ENCODE measurements around the gene BEST2.

DNA sequence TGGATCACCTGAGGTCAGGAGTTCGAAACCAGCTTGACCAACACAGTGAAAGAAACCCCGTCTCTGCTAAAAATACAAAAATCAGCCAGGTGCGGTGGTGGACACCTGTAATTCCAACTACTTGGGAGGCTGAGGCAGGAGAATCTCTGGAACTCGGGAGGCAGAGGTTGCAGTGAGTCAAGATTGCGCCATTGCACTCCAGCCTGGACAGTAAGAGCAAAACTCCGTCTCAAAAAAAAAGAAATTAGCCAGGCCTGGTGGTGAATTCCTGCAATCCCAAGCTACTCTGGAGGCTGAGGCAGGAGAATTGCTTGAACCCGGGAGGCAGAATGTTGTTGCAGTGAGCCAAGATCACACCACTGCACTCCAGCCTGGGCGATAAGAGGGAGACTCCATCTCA, 43.0 kb upstream of the BEST2 start:
- TF ChIP-seq, protein P1, sequence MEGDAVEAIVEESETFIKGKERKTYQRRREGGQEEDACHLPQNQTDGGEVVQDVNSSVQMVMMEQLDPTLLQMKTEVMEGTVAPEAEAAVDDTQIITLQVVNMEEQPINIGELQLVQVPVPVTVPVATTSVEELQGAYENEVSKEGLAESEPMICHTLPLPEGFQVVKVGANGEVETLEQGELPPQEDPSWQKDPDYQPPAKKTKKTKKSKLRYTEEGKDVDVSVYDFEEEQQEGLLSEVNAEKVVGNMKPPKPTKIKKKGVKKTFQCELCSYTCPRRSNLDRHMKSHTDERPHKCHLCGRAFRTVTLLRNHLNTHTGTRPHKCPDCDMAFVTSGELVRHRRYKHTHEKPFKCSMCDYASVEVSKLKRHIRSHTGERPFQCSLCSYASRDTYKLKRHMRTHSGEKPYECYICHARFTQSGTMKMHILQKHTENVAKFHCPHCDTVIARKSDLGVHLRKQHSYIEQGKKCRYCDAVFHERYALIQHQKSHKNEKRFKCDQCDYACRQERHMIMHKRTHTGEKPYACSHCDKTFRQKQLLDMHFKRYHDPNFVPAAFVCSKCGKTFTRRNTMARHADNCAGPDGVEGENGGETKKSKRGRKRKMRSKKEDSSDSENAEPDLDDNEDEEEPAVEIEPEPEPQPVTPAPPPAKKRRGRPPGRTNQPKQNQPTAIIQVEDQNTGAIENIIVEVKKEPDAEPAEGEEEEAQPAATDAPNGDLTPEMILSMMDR (IDR thresholded peaks at IDR 0.05; ENCODE audit: poor library complexity, severe bottlenecking), result no peak
- TF ChIP-seq, protein P2, sequence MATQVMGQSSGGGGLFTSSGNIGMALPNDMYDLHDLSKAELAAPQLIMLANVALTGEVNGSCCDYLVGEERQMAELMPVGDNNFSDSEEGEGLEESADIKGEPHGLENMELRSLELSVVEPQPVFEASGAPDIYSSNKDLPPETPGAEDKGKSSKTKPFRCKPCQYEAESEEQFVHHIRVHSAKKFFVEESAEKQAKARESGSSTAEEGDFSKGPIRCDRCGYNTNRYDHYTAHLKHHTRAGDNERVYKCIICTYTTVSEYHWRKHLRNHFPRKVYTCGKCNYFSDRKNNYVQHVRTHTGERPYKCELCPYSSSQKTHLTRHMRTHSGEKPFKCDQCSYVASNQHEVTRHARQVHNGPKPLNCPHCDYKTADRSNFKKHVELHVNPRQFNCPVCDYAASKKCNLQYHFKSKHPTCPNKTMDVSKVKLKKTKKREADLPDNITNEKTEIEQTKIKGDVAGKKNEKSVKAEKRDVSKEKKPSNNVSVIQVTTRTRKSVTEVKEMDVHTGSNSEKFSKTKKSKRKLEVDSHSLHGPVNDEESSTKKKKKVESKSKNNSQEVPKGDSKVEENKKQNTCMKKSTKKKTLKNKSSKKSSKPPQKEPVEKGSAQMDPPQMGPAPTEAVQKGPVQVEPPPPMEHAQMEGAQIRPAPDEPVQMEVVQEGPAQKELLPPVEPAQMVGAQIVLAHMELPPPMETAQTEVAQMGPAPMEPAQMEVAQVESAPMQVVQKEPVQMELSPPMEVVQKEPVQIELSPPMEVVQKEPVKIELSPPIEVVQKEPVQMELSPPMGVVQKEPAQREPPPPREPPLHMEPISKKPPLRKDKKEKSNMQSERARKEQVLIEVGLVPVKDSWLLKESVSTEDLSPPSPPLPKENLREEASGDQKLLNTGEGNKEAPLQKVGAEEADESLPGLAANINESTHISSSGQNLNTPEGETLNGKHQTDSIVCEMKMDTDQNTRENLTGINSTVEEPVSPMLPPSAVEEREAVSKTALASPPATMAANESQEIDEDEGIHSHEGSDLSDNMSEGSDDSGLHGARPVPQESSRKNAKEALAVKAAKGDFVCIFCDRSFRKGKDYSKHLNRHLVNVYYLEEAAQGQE (IDR thresholded peaks at IDR 0.05; ENCODE audit: borderline replicate concordance), result no peak
- TF ChIP-seq POLR2AphosphoS5 (IDR thresholded peaks at IDR 0.05) (no peak), EP300 (conservative IDR thresholded peaks at IDR 0.05; ENCODE audit: poor library complexity, severe bottlenecking) (no peak), EZH2 (IDR thresholded peaks at IDR 0.05; ENCODE audit: borderline replicate concordance, insufficient read depth, low read length, poor library complexity, severe bottlenecking) (no peak), RAD21 (conservative IDR thresholded peaks at IDR 0.05) (no peak), MXI1 (conservative IDR thresholded peaks at IDR 0.05; ENCODE audit: poor library complexity, severe bottlenecking) (no peak)

Measured in neural cell (in vitro differentiated cells).